Omental fat pad (tissue), 4 donors: ENCODE results near the gene APOA4. TPM values are rescaled to one million over a fixed set of nuclear protein-coding genes. Genes with fewer than 3 reads are reported as not detected.
"Not testable (repeated sequence)": the region's sequence is repeated elsewhere in the genome, so short reads cannot be mapped to it uniquely, and the experiment has no call there.

Experiments
- ATAC-seq: fragments of 150-250 bp; one replicate; pipeline ENCODE4 v1.9.1; 2016; ENCODE audit warnings: mild to moderate bottlenecking, moderate library complexity; ENCODE audit not compliant: low FRiP score
- DNase-seq: peaks from one replicate; pipeline ENCODE4 v3.0.0-alpha.2; 2019; ENCODE audit warnings: low spot score
- total RNA-seq, 4 donors: library from RNA; depleted of rRNA; stranded (reverse); fragments of >200 nt; gene quantifications; one replicate each; pipeline ENCODE4 v1.1.0, GENCODE V29; 2016
- TF ChIP-seq, protein P1 (sequence below), 3 donors: fragments of 450-650 bp; IDR thresholded peaks; one replicate each; pipeline ENCODE4 v1.5.1; 2016 to 2017; ENCODE audit warnings: antibody characterized with exemption in 3 of 3, mild to moderate bottlenecking in 3 of 3, moderate library complexity in 2 of 3

The APOA4 gene
- total RNA-seq, 4 donors from 2014 or later, result 1.1 TPM; not detected in 3

- no peak for ATAC-seq
These were observed 19.1 kb downstream of the APOA4 start for GRCh38 chr11:116804001-116804400.

GRCh38 chr11:116801662-116802061, 21.4 kb downstream of the APOA4 start:
- not testable (repeated sequence) for DNase-seq, ATAC-seq

More at GRCh38 chr11:116804001-116804400, 19.1 kb downstream of the APOA4 start:
- TF ChIP-seq, protein P1, sequence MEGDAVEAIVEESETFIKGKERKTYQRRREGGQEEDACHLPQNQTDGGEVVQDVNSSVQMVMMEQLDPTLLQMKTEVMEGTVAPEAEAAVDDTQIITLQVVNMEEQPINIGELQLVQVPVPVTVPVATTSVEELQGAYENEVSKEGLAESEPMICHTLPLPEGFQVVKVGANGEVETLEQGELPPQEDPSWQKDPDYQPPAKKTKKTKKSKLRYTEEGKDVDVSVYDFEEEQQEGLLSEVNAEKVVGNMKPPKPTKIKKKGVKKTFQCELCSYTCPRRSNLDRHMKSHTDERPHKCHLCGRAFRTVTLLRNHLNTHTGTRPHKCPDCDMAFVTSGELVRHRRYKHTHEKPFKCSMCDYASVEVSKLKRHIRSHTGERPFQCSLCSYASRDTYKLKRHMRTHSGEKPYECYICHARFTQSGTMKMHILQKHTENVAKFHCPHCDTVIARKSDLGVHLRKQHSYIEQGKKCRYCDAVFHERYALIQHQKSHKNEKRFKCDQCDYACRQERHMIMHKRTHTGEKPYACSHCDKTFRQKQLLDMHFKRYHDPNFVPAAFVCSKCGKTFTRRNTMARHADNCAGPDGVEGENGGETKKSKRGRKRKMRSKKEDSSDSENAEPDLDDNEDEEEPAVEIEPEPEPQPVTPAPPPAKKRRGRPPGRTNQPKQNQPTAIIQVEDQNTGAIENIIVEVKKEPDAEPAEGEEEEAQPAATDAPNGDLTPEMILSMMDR (IDR thresholded peaks at IDR 0.05), result no peak
- DNase-seq, result no peak

DNA sequence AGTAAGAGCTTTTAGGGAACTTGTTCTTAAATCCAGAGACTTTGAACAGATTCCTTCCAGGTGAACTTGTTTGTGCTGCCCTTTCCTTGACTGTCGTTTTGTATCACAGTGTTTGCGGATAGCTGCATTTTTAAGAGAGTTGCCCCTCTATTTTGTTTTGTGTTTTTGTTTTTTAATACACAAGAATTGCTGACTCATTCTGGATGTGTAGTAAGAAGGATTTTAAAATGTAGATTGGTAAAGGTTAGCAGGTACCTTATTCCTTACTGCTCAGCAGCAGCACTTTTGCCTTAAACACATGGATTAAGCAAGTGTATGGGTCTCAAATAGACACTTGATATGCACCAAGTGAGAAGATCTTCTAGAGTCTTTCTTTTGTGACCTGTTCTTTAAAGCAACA, 22.5 kb downstream of the APOA4 start:
- no peak for DNase-seq
- no peak for ATAC-seq
- TF ChIP-seq, protein P1 (IDR thresholded peaks at IDR 0.05), result no peak

GRCh38 chr11:116798368-116798767, 24.7 kb downstream of the APOA4 start:
- DNase-seq (no peak), ATAC-seq (no peak)
- TF ChIP-seq, protein P1 (IDR thresholded peaks at IDR 0.05), result no peak

- TF ChIP-seq, protein P1 (IDR thresholded peaks at IDR 0.05), result no peak
- ATAC-seq, result no peak
- no peak for DNase-seq
These were observed 25.3 kb downstream of the APOA4 start for GRCh38 chr11:116797816-116798215.

DNA sequence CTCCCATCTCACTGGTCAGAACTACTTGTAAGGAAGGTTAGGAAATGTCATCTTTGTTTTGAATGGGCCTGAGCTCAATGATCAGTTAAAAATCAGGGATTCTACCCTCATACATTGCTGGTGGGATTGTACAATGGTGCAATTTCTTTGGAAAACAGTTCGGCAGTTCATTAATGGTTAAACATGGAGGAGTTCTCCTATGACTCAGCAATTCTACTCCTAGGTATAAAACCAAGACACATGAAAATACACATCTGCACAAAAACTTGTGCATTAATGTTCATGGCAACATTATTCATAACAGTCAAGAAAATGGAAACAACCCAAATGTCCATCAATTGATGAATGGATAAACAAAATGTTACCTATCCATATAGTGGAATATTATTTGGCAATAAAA, 26.6 kb downstream of the APOA4 start:
- TF ChIP-seq, protein P1 (IDR thresholded peaks at IDR 0.05), result no peak
- ATAC-seq (no peak), DNase-seq (no peak)

GRCh38 chr11:116794851-116795250, 28.3 kb downstream of the APOA4 start:
- TF ChIP-seq, protein P1 (IDR thresholded peaks at IDR 0.05), result no peak
- DNase-seq (no peak), ATAC-seq (no peak)

DNA sequence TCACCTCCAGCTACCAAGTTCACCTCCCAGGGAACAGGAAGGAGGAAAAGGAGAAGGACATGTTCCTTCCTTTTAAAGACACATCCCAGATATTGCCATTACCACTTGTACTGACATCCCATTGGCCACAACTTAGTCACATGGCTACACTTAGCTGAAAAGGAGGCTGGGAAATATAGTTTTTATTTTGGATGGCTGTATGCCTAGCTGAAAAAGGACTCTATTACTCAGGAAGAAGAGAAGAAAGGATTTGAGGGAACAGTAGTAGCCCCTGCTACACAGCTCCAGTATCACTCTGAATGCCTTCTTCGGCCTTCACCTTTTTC, 29.4 kb downstream of the APOA4 start:
- ATAC-seq, result no peak
- DNase-seq, result no peak
- TF ChIP-seq, protein P1 (IDR thresholded peaks at IDR 0.05), result no peak
